HL-60/S4 treated with retinoic acid at 250 ng/mL for 4 days and 3 days (cell line): ENCODE results near the gene LPAR1.

Experiments
- in situ Hi-C: fragments of 300-500 bp; cut with MboI; formaldehyde crosslinking; loops from 2 replicates; pipeline ENCODE4 v1.7.0; 2022; ENCODE audit warnings: low sequenced_read_pairs

Gene LPAR1

DNA sequence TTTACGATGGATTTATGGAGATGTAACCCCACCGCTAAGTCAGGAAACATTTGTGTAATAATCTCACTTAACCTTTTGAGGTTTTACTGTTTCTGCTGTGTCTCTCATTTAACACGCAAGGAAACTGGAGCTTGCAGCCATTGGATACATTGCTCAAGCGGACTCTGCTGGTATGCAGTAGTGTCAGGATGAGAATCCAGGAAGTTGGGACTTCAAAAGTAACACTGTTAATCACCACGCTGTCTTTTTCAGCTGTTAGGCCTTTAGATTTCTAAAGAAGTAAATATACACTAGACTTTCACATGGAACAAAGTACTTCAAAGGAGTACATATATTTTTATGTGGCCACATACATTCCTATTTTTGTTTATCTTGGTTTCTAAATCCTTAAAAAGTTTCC lies 114.7 kb downstream of the LPAR1 start:
- in situ Hi-C loops = no loop called here

DNA sequence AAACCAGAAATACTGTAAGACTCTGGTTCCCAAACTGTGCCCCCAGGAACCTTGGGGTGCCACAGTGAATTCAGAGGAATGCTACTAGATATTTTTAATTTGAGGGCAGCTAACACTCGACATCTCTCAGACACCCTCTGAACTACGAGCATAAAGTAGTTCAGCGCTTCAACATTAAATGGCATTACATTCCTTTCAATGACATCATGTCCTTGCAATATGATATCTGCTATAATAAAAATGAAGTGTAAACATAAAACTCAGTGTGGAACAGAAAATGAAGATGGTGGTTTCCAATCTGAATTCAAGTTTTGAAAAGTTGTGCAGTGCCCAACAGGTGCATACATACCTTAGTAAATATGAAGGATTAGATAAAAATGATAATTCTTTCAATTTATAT lies 116.1 kb downstream of the LPAR1 start:
- in situ Hi-C loops = no loop called here

DNA sequence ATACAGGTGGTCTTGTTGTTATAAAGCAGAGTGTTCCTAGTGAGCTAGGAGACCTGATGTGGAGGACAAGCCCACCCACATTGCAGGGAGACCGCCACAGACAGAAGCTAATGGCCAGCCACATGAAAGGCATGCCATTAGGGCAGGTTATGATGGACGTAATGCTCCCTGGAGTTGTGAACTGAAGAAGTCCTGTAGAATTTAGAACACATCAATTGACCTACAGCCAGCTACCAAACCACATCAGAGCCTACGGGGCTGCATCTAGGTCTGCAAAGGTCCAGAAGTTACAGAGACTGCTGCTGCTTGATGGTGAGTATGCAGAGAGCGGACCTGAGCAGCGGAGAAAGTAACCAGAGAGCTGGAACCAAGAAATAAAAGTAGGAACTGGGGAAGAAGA lies 116.6 kb downstream of the LPAR1 start:
- in situ Hi-C loops = no loop called here

DNA sequence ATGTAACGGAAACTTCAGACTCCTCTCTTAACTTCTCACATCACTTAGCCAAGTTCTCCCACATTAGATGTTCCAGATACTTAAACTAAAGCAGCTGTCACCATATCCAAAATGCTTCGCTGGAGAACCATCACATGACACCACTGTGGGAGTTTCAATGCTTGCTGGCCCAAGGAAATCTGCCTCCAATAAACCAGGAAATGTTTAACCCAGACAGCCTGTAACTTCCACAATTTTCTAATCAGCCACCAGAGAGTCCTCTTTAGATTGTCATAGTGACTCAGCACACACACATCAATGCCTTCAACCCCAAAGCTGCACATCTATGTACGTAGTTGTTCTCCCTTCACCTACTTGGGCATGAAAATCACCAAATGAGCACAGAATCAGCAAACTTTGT lies 118.7 kb downstream of the LPAR1 start:
- in situ Hi-C loops = no loop called here

DNA sequence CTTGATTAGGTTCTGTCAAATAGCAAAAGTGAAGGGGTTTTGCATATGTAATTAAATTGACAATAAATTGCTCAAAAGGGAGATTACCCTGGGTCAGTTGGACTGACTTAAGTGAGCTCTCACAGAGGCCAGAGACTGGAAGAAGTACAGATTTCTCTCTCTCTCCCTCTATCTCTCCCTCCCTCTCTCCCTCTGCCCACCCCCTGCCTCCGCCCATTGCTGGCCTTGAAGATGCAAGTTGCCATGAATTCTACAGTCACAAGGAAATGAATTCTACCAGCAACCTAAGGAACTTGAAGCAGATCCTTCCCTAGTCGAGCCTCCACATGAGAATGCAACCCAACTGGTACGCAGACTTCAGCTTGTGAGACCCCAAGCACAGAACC lies 119.2 kb downstream of the LPAR1 start:
- in situ Hi-C loops = no loop called here

DNA sequence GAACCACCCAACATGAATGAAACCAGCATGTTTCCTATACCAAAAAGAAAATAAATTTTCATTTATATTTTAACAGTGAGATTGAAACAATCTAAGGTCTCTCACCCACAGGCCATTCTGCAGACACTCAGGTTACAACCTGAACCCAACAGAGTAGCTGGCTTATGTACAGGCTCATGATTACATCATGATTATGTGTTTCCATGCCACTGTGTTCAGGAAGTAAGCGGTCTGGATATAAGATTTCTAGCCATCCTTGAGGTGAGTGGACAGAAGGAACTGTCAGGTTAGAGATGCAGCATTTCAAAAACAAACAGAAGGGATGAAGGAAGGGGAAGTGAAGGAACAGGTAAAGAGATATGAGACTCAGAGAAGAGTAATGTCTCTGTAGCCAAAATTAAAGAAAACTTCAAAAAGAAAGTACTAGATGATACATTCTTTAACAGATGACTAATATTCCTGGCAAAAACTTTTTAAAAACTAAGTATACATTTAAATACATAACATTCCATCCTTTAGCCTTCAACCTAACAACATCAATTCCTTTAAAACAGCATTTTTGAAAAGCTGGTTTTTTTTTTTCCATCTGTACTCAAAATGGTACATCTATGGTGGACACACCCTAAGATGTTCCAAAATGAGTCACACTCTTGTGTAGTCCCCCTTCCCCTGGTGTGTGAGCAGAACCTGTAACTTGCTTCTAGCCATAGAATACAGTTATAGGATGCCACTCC lies 119.8 kb downstream of the LPAR1 start:
- in situ Hi-C loops = no loop called here

DNA sequence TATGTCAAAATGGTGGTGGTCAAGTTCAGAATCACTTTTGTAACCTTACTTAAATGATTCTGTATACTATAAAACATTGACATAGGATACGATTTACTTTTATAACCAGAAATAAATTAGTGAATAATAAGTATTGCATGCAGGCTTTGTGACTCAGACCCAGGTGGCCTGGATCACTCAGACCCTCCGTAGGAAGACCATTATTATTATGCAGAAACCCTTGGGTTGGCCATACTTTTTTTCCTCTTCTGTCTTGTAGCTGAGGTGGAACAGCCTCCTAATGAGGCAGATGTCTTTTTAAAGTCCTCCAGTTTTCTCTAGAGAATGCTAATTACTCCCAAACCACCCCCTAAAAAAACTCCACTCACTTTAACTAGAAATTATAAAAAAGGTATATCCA lies 121.9 kb downstream of the LPAR1 start:
- in situ Hi-C loops = no loop called here

DNA sequence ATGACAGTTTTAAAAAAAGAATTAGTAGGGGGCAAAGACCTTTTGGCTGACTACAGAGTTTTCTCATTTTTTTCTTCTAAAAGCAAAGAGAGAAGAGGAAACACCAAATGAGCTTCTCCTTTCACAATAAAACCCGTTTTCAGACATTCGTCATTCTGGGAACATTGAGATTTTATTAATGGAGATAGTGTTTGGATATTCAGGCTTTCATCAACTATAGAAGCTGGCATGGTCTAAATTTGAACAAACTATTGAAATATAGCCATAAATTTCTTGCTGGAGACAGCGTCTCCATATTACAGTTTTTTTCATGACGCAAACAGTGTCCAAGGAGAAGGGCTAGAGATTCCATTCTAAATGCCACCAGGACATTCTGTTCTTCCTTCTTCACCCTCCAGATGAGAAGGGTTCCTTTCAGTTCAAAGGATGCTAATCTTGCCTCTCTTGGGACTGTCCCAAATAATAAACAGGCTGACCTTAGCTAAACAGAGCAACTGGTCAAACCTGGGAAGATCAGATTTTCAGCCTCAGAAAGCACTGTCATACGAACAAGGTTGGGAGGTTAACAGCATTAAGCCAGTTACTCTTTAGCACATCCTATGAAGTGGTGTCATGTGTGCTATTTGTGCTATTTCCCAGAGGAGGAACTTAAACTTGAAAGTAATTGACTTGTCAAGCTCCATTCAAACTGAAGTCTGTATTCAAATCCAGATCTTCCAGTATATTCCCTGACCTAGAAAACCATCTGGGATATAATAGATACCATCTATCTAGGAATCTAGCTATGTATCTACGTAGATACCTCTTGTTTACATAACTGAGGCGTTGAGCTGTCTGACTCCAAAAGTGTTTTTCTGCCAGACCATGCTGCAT lies 125.6 kb downstream of the LPAR1 start:
- in situ Hi-C loops = no loop called here

DNA sequence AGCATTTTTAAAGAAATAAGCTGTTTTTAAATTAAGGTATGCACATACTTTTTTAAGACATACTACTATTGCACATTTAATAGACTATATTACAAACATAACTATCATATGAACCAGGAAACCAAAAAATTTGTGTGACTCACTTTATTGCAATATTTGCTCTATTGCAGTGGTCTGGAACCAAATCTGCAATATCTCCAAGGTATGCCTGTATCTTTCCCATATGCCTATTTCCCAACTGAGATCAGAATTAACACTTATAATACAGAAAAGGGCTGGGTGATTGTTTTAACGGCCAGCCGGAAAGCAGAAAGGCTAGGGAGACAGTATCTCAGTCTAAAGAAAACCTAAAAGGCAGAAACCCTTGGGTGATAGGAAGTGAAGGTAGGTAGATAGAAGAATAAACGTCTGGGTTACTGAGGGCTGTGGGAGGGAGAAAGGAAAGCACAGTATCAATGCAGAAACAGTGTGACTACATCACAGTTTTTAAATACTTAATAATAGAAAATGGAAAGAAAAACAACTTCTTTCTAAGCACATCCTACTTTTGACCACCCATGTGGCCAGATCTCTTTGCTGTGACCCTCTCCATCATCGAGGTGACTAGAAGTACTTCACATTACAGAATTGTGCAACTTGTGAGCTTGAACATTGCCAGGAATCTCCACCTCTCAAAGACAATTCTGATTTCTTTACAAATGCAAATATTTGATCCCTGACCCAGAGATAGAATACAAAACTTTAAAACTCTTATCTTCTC lies 126.4 kb downstream of the LPAR1 start:
- in situ Hi-C loops = no loop called here

DNA sequence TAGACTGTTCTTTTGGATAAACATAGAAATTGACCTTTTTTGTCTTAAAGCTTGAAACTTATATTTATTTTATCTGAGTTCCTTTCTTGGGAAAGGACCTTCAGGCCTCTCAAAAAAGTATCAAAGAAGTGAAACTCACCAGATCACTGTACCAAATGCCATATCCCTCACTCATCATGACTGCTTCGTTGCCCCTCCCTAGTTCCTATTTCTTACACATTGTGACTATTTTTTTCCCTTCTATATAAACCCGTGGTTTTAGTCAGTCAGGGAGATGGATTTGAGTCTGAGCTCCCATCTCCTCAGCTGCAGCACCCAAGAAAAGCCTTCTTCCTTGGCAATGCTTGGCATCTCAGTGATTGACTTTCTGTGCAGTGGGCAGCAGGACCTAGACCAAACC lies 129.4 kb downstream of the LPAR1 start:
- in situ Hi-C loops = no loop called here

DNA sequence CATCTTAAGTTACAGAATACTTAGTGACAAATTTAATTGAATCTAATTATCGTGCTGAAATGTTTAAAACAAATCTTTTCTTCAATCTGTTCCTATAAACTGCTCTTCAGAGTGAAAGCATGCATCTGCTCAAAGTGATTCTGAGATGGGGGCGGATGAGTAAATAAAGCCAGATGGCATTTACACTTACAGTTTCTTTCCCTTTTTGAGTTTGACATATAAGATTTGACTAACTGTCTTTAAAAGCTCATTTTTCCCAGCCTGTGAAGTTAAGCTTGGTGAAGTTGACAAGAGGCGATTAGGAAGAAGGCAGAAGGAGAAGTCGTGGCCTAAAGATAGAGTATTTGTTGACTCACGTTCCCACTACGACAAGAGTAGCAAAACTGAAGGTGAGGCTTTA lies 137.4 kb downstream of the LPAR1 start:
- in situ Hi-C loops = no loop called here

DNA sequence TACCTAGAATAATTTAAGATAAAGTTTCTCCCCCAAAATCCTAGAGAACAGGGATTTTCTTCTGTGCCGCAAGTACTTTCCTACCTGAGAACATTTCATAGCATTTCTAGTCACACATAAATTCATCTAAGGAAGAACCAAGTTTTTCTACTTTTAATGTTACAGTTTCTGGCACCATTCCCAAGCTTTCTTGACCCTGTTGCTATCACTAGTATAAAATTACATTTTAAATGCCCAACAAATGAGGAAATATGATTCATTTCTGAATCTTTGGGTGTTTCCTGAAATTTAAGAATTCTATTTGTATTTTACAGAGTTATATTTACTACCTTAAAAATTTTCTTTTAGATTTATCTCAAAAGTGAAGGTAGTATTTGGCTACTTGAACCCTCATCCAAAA lies 137.8 kb downstream of the LPAR1 start:
- in situ Hi-C loops = no loop called here

DNA sequence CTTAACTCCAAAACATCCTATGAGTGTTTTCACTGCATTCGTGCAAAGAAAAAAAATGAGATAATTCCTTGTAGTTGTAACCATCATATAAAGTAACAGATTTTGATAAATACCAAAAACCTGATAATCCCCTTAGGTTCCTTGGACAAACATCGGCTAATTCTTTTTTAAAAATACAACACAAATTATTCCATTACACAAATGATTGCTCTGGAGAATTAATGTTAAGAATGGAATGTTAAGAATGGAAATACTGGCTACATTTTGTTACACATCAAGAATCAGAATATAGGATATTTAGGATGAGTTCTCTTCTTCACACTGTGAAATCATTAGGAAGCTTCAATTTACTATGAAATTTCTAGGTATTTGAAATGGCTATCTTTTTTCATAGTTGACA lies 139.4 kb downstream of the LPAR1 start:
- in situ Hi-C loops = no loop called here

DNA sequence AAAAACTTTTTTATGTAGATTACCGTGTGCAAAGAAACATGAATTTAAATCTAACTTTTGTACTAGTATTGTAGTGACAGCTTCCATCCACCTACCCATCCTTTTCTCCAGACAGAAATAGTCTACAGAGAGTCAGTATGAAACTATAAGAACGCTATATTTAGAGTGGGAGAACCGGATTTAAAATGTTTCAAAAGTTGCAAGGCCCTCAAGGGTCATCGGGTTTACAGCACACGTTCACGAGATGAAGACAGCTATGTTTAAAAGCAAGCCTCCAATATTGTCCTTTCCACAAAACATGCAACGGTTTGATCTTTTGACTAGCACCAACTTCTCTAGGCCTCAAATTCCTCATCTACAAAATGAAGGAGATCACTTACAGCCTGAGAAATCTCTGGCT lies 139.9 kb downstream of the LPAR1 start:
- in situ Hi-C loops = no loop called here

DNA sequence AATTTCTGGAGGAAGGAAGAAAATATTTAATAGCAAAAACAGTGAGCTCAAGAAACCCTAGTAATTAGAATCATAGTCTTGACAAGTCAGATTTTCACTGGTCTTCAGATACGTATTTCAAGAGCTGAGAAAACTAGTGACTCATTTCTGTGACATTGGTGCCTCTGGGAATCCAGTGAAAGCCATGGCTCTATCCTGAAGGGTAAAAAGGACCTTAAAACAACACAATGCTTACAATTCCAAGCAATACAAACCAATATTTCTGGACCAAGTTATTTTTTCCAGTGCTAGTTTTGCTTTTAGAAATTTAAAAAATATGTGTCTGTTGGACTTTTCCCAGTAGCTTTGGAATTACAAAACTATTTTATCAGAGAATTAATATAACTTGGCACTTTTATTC lies 140.3 kb downstream of the LPAR1 start:
- in situ Hi-C loops = no loop called here

DNA sequence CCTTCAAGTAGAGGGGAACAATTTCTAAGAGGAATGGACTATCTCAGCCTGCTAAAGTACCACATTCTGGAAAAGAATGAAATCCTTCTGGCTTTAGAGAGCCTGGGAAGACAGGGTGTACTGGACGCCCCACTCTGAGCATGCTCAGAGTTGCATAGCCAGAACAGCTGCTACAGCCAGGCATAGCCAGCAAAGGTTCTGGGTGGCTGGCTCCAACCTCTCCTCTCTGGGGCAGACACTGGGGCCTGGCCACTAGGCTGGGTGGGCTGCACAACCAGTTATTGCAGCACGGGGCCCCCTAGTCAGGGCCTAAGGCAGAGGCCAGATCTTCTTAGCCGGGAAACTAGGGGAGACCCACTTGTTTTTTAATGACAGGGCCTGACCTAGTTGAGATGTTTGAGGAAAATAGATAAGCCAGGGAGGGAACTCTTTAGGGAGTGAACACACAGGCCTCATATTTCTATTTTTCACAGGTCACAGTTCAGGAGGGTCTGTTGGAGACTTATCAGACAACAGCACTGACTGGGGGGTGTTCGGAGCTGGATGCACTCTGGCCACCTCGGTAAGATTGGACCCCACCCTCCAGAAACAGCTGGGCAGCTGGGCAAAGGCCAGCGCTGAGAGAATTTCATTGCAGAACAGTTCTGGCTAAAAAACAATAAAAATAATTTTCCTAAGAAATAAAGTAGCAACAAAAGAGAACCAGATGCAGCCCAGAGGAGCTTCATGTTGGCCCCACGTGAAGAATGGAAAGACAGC lies 142.9 kb downstream of the LPAR1 start:
- in situ Hi-C loops = no loop called here

DNA sequence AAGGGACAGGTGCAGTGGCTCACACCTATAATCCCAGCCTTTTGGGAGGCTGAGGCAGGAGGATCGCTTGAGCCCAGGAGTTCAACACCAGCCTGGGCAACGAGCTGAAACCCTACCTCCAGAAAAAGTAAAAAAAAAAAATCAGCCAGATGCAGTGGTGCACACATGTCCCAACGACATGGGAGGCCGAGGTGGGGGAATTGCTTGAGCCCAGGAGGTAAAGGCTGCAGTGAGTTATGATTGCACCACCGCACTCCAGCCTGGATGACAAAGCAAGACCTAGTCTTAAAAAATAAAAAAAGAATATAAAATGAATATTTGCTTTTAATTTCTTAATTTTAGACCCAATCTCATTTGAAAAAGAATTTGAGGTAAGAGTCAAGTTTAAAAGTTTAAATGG lies 143.5 kb downstream of the LPAR1 start:
- in situ Hi-C loops = no loop called here

DNA sequence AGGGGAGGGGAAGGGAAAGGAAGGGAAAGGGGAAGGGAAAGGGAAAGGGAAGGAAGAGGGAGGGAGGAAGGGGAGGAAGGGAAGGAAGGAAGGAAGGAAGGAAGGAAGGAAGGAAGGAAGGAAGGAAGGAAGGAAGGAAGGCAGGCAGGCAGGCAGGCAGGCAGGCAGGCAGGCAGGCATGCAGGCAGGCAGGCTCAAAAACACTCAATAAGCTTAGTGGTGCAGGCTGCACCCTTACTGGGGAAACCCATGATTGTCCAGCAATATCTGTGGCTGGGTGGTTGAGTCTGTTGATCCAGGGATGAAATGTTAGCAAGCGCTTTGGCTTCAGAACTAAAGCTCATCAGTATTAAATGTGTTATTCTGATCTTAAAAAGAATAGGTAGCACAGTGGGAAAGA lies 145.6 kb downstream of the LPAR1 start:
- in situ Hi-C loops = no loop called here

DNA sequence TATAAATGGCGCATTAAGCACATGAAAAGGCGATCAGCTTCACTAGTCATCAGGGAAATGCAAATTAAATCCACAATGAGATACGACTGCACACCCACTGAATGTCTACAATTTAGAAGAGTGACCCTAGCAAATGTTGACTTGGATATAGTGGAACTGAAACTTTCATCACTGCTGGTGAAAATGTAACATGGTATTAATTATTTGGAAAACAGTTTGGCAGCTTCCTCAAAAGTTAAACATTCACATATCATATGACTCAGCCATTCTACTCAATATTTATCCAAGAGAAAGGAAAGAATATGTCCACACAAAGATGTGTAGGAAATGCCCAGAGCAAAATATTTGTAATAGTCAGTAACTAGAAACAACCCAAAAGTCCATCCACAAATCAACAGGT lies 146.5 kb downstream of the LPAR1 start:
- in situ Hi-C loops = no loop called here

DNA sequence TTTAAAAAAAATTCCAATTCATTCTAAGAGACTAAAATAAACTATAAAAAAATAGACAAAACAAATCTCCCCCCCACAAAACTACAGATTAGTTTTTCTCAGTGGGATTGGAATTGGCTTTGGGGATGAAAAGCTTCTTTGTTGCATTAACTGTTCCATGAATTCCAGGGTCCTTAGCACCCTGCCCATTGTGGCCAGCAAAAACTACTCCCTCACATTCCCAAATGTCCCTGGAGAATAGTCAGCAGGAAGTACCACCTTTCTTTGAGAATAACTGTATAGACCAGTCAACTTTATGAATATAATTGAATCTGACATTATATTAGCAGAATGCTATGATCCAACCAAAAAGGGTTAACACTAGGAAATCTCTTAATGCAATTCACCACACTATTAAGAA lies 147.9 kb downstream of the LPAR1 start:
- in situ Hi-C loops = no loop called here

DNA sequence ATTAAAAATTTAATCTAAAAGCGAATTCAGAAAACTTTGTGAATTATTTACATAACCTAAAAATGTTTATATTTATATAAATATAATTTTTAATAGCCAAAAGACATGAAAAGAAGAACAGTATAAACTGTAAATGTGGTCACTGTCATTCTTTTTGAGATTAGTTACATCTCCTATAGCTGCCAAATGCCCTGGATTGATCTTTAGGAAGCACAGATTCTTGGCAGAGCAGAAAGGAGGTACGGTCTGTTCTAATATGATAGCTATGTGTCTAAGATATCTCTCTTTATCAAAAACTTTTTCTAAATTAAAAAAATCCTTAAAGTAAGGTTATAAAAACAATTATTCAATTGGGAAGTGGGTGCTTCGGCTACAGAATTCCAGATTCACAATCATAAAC lies 151.0 kb downstream of the LPAR1 start:
- in situ Hi-C loops = no loop called here
